ENCODE results near the gene USP38.

- TF ChIP-seq CTCF (conservative IDR thresholded peaks at IDR 0.05; ENCODE audit: low read depth, low read length) (no peak), EZH2 (IDR thresholded peaks at IDR 0.05; ENCODE audit: borderline replicate concordance, low read depth, low read length, poor library complexity, severe bottlenecking) (no peak)
Observed at GRCh38 chr4:143140696-143141095, 44.0 kb upstream of the USP38 start.
